Common myeloid progenitor, CD34-positive (primary cell): ENCODE results near the gene CCNA2.

Experiments used
- CTCF ChIA-PET: fragments of 350-600 bp; sonication (Branson Sonifier 250); formaldehyde crosslinking; loops from one replicate; lab custom pipeline; 2021; ENCODE audit warnings: antibody characterized with exemption; lab: Charles Lee
- POLR2A ChIA-PET: fragments of 350-600 bp; sonication (Branson Sonifier 250); formaldehyde crosslinking; loops from one replicate; lab custom pipeline; 2021; ENCODE audit warnings: antibody characterized with exemption; lab: Charles Lee
- DNase-seq, 3 donors: peaks; one replicate each; pipeline versions ENCODE4 v3.0.0 to v3.0.0-alpha.2; 2013
- H3K27ac ChIP-seq, 2 experiments: 1 replicate in 1 of 2; 2 replicates in 1 of 2; pipeline ENCODE4 v1.7.0; 2013; ENCODE audit warnings: inconsistent platforms in 2 of 2, low read length in 2 of 2, mild to moderate bottlenecking in 2 of 2, low read depth in 1 of 2, moderate library complexity in 1 of 2; ENCODE audit not compliant: severe bottlenecking in 2 of 2, insufficient read depth in 1 of 2, poor library complexity in 1 of 2
- H3K27me3 ChIP-seq, 5 experiments: replicated peaks in 2 of 5; 1 replicate in 3 of 5; 2 replicates in 2 of 5; pipeline versions ENCODE4 v1.6.1 to v1.7.0; 2013; ENCODE audit warnings: low read length in 4 of 5, mild to moderate bottlenecking in 2 of 5, moderate library complexity in 2 of 5, inconsistent platforms in 1 of 5; ENCODE audit not compliant: insufficient read depth in 5 of 5, control insufficient read depth in 4 of 5
- H3K36me3 ChIP-seq, 4 experiments: 1 replicate in 2 of 4; 2 replicates in 2 of 4; pipeline versions ENCODE4 v1.6.1 to v1.7.0; 2013; ENCODE audit warnings: low read length in 3 of 4, control low read depth in 1 of 4, mild to moderate bottlenecking in 1 of 4; ENCODE audit not compliant: control insufficient read depth in 4 of 4, insufficient read depth in 4 of 4
- H3K4me1 ChIP-seq, 4 experiments: 1 replicate in 3 of 4; 2 replicates in 1 of 4; pipeline versions ENCODE4 v1.6.1 to v1.7.1; 2013; ENCODE audit warnings: low read length in 3 of 4, mild to moderate bottlenecking in 3 of 4, control low read depth in 1 of 4, inconsistent platforms in 1 of 4, moderate library complexity in 1 of 4; ENCODE audit not compliant: control insufficient read depth in 4 of 4, insufficient read depth in 4 of 4; ENCODE audit errors: control extremely low read depth in 1 of 4
- H3K4me3 ChIP-seq, 7 experiments: 1 replicate in 4 of 7; 2 replicates in 3 of 7; pipeline versions ENCODE4 v1.5.1 to v1.7.0; 2013; ENCODE audit warnings: mild to moderate bottlenecking in 7 of 7, low read length in 6 of 7, moderate library complexity in 6 of 7, inconsistent platforms in 2 of 7, low read depth in 2 of 7, control low read depth in 1 of 7; ENCODE audit not compliant: insufficient read depth in 4 of 7, control insufficient read depth in 1 of 7; ENCODE audit errors: extremely low read depth in 1 of 7
- H3K9me3 ChIP-seq, 5 experiments: 1 replicate in 4 of 5; 2 replicates in 1 of 5; pipeline versions ENCODE4 v1.6.1 to v1.7.1; 2013; ENCODE audit warnings: low read length in 4 of 5, mild to moderate bottlenecking in 2 of 5, inconsistent platforms in 1 of 5, low read depth in 1 of 5, moderate library complexity in 1 of 5; ENCODE audit not compliant: control insufficient read depth in 4 of 5, insufficient read depth in 2 of 5; ENCODE audit errors: control extremely low read depth in 1 of 5
- WGBS: methylation state at CpG from one replicate; pipeline ENCODE4 v1.1.5; 2013; ENCODE audit not compliant: insufficient coverage; 5-methylcytosine and 5-hydroxymethylcytosine counted together

Gene CCNA2

GRCh38 chr4:121783210-121783609 is 40.5 kb downstream of the CCNA2 start:
- Histone ChIP-seq H3K9me3 (peaks cover 0 to 4% (median 0%) of the 10 kb centered on the region in 5 experiments), H3K4me3 (no peak overlapping the region), H3K27ac (no peak overlapping the region), H3K36me3 (no peaks in the 10 kb centered on the region), H3K4me1 (no peaks in the 10 kb centered on the region), H3K27me3 (peaks cover 0 to 7% (median 4%) of the 10 kb centered on the region in 5 experiments)
- no peak for DNase-seq
- no CpG with 5 or more reads among the region's 1 CpG for WGBS
- POLR2A ChIA-PET: no interaction called here
- CTCF ChIA-PET: no interaction called here

GRCh38 chr4:121778991-121779628 is 44.6 kb downstream of the CCNA2 start:
- H3K9me3 ChIP-seq: no peaks in the 10 kb centered on the region
- WGBS: no CpG with 5 or more reads among the region's 8 CpGs
- CTCF ChIA-PET: interaction anchor here (1.4 kb wide), 1 partner anchor 45 kb away, joined by 3 read pairs; no protein-coding TSS in a partner anchor
- no peaks in the 10 kb centered on the region for H3K4me1 ChIP-seq
- H3K4me3 ChIP-seq: no peak overlapping the region
- H3K27me3 ChIP-seq: peaks cover 0 to 7% (median 3%) of the 10 kb centered on the region in 5 experiments
- H3K36me3 ChIP-seq: no peaks in the 10 kb centered on the region
- POLR2A ChIA-PET: no interaction called here
- H3K27ac ChIP-seq: no peak overlapping the region
- no peak for DNase-seq

- no peak overlapping the region for H3K27ac ChIP-seq
- no peaks in the 10 kb centered on the region for H3K9me3 ChIP-seq
- H3K4me3 ChIP-seq: no peak overlapping the region
- no peak for DNase-seq
- H3K36me3 ChIP-seq: no peaks in the 10 kb centered on the region
- no peaks in the 10 kb centered on the region for H3K4me1 ChIP-seq
- H3K27me3 ChIP-seq: peaks cover 0 to 9% (median 3%) of the 10 kb centered on the region in 5 experiments
- POLR2A ChIA-PET: no interaction called here
- 56% methylated on average over 1 of the region's 3 CpGs for WGBS
- CTCF ChIA-PET: interaction anchor here (1.1 kb wide), 1 partner anchor 13 kb away, joined by 3 read pairs; the partner anchor contains the start of gene SMIM43
These were observed 46.1 kb downstream of the CCNA2 start for GRCh38 chr4:121777625-121778024.

- Histone ChIP-seq H3K9me3 (no peaks in the 10 kb centered on the region), H3K27me3 (peaks cover 0 to 10% (median 3%) of the 10 kb centered on the region in 5 experiments), H3K36me3 (no peaks in the 10 kb centered on the region), H3K4me3 (no peak overlapping the region), H3K27ac (no peak overlapping the region), H3K4me1 (no peaks in the 10 kb centered on the region)
- ChIA-PET POLR2A (interaction anchor here (0.6 kb wide), 1 partner anchor 10 kb away, joined by 5 read pairs; no protein-coding TSS in a partner anchor), CTCF (no interaction called here)
- WGBS: 100% methylated on average over 3 of the region's 6 CpGs
- DNase-seq: no peak
These were observed 46.9 kb downstream of the CCNA2 start for GRCh38 chr4:121776610-121777401.

GRCh38 chr4:121773883-121774282 is 49.8 kb downstream of the CCNA2 start:
- ChIA-PET POLR2A (interaction anchor here (0.5 kb wide), 1 partner anchor 32 kb away, joined by 5 read pairs; no protein-coding TSS in a partner anchor), CTCF (no interaction called here)
- no CpG with 5 or more reads among the region's 1 CpG for WGBS
- H3K9me3 ChIP-seq: no peaks in the 10 kb centered on the region
- H3K4me1 ChIP-seq: no peaks in the 10 kb centered on the region
- peaks cover 0 to 21% (median 8%) of the 10 kb centered on the region in 5 experiments for H3K27me3 ChIP-seq
- H3K27ac ChIP-seq: no peak overlapping the region
- no peaks in the 10 kb centered on the region for H3K36me3 ChIP-seq
- no peak overlapping the region for H3K4me3 ChIP-seq
- no peak for DNase-seq

GRCh38 chr4:121771869-121772268 is 51.8 kb downstream of the CCNA2 start:
- ChIA-PET CTCF (no interaction called here), POLR2A (no interaction called here)
- Histone ChIP-seq H3K36me3 (no peaks in the 10 kb centered on the region), H3K27me3 (peaks cover 5 to 35% (median 21%) of the 10 kb centered on the region in 5 experiments), H3K27ac (no peak overlapping the region), H3K9me3 (no peaks in the 10 kb centered on the region), H3K4me3 (no peak overlapping the region), H3K4me1 (no peaks in the 10 kb centered on the region)
- no CpG with 5 or more reads among the region's 1 CpG for WGBS
- DNase-seq: no peak

GRCh38 chr4:121769341-121769740 is 54.3 kb downstream of the CCNA2 start:
- no peaks in the 10 kb centered on the region for H3K9me3 ChIP-seq
- no peak for DNase-seq
- H3K27ac ChIP-seq: no peak overlapping the region
- H3K27me3 ChIP-seq: peaks cover 7 to 59% (median 39%) of the 10 kb centered on the region in 5 experiments
- ChIA-PET CTCF (no interaction called here), POLR2A (no interaction called here)
- no peak overlapping the region for H3K4me3 ChIP-seq
- WGBS: 100% methylated on average over 1 of the region's 2 CpGs
- no peaks in the 10 kb centered on the region for H3K36me3 ChIP-seq
- H3K4me1 ChIP-seq: peaks cover 2 to 12% (median 12%) of the 10 kb centered on the region in 4 experiments
